ENCODE data around the gene IL2. TPM values are rescaled to one million over a fixed set of nuclear protein-coding genes. Genes with fewer than 3 reads are reported as not detected.

Gene IL2
- 3.4 TPM for total RNA-seq

DNA sequence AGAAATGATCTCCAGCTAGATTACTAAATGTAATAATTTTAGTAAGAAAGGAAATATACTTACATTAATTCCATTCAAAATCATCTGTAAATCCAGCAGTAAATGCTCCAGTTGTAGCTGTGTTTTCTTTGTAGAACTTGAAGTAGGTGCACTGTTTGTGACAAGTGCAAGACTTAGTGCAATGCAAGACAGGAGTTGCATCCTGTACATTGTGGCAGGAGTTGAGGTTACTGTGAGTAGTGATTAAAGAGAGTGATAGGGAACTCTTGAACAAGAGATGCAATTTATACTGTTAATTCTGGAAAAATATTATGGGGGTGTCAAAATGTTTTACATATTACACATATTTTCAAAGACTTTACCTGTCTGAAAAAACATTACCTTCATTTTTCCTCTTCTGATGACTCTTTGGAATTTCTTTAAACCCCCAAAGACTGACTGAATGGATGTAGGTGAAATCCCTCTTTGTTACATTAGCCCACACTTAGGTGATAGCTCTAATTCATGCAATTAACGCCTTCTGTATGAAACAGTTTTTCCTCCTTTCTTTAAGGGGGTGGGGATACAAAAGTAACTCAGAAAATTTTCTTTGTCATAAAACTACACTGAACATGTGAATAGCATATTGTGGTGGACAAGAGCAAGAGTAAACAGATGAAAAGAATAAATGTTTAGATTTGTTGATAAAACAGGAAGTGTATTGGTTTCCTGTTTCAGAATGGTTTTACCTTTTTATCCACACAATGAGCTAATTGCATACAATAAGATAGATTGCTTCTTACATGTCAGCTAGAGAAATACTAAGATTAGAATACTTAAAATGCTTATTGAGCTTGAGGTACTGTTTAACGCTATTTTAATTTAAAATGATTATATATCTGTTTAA lies at the start of gene IL2:
Gene IL2 (minus strand): TSS at position 495 of the 886 bp plus-strand sequence. CDS start 285 bp downstream, at position 210.
- DNase-seq (ENCODE audit: low spot score) = no peak

DNA sequence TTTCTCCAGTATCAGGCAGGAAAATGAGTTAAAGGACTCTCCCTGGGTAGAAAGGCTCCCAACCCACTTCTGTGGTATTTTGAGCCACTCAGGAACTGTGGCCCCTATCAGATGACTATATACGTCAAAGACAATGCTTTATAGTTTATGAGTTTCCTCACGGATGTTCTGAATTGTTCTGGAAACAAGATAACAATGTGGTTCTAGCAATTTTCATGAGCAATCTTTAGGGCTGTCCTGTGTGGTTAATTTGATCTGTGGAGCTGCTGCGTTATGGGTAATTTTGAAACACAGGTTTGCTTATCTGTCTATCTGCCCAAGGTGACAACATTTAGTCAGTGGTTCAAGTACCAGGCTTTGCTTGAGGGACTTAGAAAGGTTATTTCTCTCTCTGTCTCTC lies 46.7 kb upstream of the IL2 start:
- no peak for DNase-seq (ENCODE audit: low spot score)

DNA sequence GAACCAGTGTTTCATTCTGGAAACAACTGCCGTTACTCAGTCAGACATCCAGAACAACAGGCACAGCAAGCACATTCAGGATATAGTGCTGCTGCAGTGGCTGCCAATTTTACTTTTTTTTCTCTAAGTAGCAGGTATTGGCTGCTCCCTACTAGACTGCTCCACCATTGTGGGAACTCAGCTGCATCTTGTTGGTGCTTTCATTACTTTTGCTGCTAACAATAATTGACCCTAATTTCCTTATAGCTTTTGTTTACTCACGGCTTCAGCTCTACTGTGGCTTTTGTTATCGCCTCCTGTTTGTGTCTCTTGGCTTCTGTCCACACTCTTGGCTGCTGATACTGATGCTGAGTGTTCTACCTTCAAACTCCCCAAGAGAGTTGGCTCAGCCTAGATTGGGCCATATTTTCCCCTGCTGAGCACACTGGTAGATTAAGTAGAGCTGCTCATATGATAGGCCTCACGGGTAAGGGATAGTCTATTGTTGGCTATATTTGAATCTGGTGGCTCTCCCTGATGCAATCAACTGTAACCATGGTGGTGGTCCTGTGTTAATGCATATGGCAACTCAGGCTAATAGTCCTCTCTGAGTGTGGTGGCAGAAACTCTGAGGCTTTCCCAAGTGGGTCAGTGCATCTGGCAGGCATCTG lies 44.5 kb upstream of the IL2 start:
- DNase-seq (ENCODE audit: low spot score) = no peak

DNA sequence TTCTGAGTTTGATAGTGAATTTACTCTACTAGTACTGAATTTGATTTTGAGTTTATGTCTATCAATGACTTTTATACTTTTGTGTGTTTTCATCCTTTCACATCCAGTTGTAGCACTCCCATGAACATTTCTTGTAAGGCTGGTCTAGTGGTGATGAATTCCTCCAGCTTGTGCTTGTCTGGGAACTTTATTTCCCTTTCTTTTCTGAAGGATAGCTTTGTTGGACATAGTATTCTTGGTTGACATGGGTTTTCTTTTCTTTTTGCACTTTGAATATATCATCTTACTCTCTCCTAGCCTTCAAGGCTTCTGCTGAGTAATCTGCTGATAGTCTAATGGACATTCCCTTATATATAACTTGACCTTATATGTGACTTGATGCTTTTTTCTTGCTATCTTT lies 32.5 kb upstream of the IL2 start:
- no peak for DNase-seq (ENCODE audit: low spot score)

DNA sequence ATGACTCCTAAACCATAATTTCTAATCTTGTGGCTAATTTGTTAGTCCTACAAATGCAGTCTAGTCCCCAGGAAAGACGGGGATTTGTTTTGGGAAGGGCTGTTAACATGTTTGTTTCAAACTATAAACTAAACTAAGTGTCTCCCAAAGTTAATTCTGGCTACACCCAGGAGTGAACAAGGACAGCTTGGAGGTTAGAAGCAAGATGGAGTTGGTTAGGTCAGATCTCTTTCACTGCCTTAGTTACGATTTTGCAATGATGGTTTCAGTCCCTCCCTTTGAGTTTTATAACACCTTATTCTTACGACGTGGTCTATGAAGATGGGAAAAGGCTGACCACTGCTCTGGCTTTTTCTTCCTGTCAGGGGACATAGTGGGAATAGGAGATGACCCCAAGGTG lies 27.0 kb upstream of the IL2 start:
- DNase-seq (ENCODE audit: low spot score) = no peak

GRCh38 chr4:122481766-122482405 lies 25.4 kb upstream of the IL2 start:
- no peak for DNase-seq (ENCODE audit: low spot score)

DNA sequence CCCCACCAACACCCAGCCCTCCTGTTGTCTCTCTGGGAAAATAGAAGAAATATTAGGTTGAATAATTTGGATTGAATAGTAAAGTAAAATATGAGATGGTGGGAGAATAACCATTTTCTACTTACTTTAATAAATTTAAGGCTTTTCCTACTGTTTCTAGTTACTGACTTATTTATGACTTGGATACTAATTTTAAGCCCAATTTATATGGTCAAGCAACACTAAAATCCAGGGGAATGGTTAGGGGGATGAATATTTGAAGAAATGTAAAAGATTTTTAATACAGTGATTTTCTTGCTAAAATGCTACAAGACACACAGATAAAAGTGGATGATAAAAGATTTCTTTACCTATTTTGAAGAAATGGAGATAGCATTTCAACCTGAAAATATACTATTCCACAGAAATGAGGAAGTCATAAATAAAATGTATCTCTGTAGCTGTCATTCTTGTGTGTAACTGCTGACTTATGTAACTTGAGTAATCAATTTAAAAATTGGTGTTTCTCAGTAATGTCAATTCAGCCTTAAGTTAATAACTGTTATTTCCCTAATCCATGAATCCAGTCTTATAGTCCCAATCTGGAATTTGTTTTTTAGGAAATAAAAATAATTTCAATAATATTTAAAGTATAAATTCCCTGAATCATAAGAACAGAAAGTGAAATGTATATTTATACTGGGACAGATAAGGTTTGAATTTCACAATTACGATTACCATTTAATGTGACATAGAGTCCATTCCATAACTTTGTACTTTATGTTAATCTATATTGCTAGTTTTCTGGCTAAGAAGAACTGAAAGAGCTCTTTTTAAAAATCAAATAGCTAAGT lies 24.3 kb upstream of the IL2 start:
- no peak for DNase-seq (ENCODE audit: low spot score)

DNA sequence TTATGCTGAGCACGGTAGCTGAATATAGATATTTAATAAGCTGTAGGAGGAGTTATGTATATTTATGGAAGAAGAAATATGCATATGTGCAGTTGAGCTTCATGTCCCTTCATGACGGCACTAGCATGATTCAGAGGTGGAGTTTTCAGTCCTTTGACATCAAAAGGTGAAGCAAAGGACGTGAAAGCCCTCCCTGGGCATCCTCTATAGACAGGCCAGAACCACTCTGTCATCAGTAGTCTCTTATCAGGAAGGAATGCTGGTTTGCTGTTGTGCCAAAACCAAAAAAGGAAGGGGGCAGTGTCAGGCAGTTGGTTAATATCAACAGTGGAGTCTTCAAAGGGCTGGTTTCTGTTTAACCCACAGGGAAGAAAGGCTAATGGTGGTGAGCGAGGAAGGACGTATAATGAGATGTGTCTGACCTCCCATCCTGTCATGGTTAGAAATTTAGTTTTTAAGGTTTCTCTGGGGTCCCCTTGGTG lies 23.5 kb upstream of the IL2 start:
- DNase-seq (ENCODE audit: low spot score) = no peak

DNA sequence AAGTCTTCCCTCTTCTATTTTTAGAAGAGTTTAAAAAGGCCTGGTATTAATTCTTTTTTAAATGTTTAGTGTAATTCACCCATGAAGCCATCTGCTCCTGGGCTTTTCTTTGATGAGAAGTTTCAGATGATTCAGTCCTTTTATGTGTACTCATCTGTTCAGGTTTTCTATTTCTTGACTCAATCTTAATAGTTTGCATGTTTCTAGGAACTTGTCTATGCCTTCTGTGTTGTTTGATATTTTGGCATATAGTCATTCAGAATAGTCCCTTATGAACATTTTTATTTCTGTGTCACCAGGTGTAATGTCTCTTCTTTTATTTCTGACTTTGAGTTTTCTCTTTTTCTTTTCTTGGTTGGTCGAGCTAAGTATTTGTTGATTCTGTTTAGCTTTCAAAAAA lies 20.2 kb upstream of the IL2 start:
- DNase-seq (ENCODE audit: low spot score) = no peak

- no peak for DNase-seq (ENCODE audit: low spot score)
Observed at GRCh38 chr4:122476126-122476525, 19.6 kb upstream of the IL2 start.

DNA sequence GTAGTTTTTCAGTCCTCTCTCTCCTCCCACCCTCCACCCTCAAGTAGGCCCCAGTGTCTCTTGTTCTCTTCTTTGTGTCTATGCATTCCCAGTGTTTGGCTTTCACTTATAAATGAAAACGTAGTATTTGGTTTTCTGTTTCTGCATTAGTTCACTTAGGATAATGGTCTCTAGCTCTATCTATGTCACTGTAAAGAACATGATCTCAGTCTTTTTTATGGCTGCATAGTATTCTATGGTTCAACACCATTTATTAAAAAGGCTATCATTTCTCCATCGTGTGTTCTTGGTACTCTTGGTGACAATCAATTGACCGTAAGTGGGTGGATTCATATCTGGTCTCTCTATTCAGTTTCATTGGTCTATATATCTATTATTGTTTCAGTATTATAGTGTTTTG lies 18.7 kb upstream of the IL2 start:
- no peak for DNase-seq (ENCODE audit: low spot score)

DNA sequence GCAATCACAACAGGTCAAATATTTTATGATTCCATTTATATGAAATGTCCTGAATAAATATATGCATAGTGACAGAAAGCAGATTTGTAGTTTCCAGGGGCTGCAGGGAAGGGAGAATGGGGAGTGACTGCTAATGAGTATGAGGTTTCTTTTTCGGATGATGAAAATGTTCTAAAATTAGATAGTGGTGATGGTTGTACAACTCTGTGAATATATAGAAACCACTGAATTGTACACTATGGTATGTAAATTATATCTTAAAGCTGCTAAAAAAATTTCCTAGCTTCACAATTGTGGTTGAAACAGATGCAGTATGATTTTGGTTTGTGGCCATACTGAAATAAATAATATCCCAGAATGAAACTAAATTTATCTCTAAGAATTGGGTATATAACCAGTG lies 12.9 kb upstream of the IL2 start:
- DNase-seq (ENCODE audit: low spot score) = no peak

- DNase-seq (ENCODE audit: low spot score) = no peak
Observed at GRCh38 chr4:122458625-122459024, 2.1 kb upstream of the IL2 start.

GRCh38 chr4:122453384-122453995 lies 3.0 kb downstream of the IL2 start:
- DNase-seq (ENCODE audit: low spot score) = no peak

DNA sequence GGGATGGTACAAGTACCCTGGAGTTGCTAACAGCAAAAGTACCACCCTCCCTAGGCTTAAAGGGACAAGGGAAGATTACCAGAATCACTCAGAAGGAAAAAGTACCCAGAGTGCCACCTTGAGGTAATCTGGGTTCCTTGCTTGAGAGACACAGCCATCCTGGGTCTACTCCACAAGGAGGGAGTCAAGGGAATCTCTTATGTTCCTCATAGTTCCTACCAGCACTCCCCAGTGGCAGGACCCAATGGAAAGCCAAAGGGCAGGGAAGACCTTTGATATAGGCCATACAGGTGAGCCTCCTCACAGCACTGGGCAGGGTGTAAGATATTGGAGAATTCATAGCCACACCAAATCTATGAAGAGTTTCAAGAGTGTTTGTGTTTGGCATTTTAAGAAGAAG lies 5.7 kb downstream of the IL2 start:
- DNase-seq (ENCODE audit: low spot score) = no peak

DNA sequence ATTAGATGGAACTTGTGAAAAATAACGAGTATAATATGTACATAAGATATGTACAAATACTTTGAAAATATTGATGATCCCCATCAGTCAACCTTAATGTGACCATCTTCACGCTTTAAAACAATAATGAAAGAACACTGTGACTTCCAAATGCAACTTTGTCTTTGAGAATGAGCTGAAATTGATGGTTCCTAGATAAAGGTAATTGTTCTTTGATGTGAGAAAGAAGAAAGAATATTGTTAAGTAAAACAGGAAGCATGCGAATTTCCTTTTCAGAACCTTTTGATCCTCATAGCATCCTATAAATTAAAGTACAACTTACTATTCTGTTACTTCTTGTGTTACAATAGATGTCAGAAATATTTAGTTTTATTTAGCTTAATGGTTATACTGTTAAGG lies 22.2 kb downstream of the IL2 start:
- no peak for DNase-seq (ENCODE audit: low spot score)

DNA sequence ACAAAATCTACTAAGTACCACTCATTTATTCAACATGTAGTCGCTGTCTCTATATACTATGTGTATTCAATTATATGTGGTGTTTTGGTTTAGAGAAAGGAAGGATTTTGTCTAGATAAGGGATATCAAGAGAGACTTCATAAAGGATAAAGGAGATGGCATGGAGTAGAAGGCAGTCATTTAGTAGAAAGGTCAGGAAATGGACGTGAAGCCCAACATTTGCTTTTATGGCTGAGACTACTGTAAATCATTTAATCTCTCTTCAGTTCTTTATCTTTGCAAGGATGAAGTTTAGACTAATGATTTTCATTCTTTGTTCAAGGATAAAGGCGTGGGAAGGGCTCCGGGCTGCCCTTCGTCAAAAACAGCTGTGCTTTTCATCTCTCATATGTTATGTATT lies 25.2 kb downstream of the IL2 start:
- DNase-seq (ENCODE audit: low spot score) = no peak

- no peak for DNase-seq (ENCODE audit: low spot score)
Observed at GRCh38 chr4:122423246-122423645, 33.3 kb downstream of the IL2 start.

- no peak for DNase-seq (ENCODE audit: low spot score)
Observed at GRCh38 chr4:122412547-122412946, 44.0 kb downstream of the IL2 start.

- no peak for DNase-seq (ENCODE audit: low spot score)
Observed at GRCh38 chr4:122403861-122404260, 52.7 kb downstream of the IL2 start.
